AG09309 (cell line): Measurements from ENCODE around the gene PCAT6.

Experiments
- DNase-seq: peaks from one replicate; pipeline ENCODE4 v3.0.0-alpha.2; 2010; ENCODE audit warnings: low read depth
- H3K4me3 ChIP-seq: 2 replicates; pipeline ENCODE4 v1.5.1; 2011; ENCODE audit warnings: mild to moderate bottlenecking, low read depth, low read length, moderate library complexity; ENCODE audit not compliant: control insufficient read depth
- CTCF ChIP-seq: IDR thresholded peaks from 2 replicates; pipeline ENCODE4 v1.5.1; 2011; ENCODE audit warnings: mild to moderate bottlenecking, low read depth, low read length, inconsistent platforms; ENCODE audit not compliant: insufficient read depth, control insufficient read depth; ENCODE audit errors: missing control alignments

Gene PCAT6

GRCh38 chr1:202807451-202807925 is 3.3 kb upstream of the PCAT6 start:
- peak overlapping the region; percentile 96 for H3K4me3 ChIP-seq
- TF ChIP-seq CTCF: no peak
- no peak for DNase-seq

GRCh38 chr1:202807926-202808757 is 2.6 kb upstream of the PCAT6 start, which contains the start of gene KDM5B:
TSS of gene KDM5B (minus strand) at chr1:202808421. CDS start at chr1:202808305, 116 bp downstream.
- DNase-seq: peak; percentile 49
- no peak for TF ChIP-seq CTCF

GRCh38 chr1:202809597-202810159 is 1.1 kb upstream of the PCAT6 start:
- DNase-seq: no peak

More at GRCh38 chr1:202807926-202808757, 2.6 kb upstream of the PCAT6 start, which contains the start of gene KDM5B:
- peak within 1 kb of the TSS; percentile 96 for H3K4me3 ChIP-seq

GRCh38 chr1:202810193-202810614 is 550 bp upstream of the PCAT6 start:
- TF ChIP-seq CTCF: no peak
- DNase-seq: no peak
- peak overlapping the region; percentile 81 for H3K4me3 ChIP-seq

More at GRCh38 chr1:202809597-202810159, 1.1 kb upstream of the PCAT6 start:
- no peak overlapping the region for H3K4me3 ChIP-seq
- no peak for TF ChIP-seq CTCF

- no peak for TF ChIP-seq CTCF
- DNase-seq: no peak
- peak overlapping the region; percentile 81 for H3K4me3 ChIP-seq
Observed at GRCh38 chr1:202811296-202812175, 782 bp downstream of the PCAT6 start.
